Ascending aorta (tissue), 2 donors: ENCODE data around the gene BRAT1. TPM values are rescaled to one million over a fixed set of nuclear protein-coding genes. Genes with fewer than 3 reads are reported as not detected.
A peak's percentile ranks its signal among the peaks of the same experiment; 100 is the strongest.

ENCODE experiments used
- DNase-seq, 2 donors: peaks; one replicate each; pipeline ENCODE4 v3.0.0-alpha.2; 2019; ENCODE audit warnings: low spot score in 2 of 2
- H3K27ac ChIP-seq, 2 donors: fragments of 200-600 bp; sonication (generic); one replicate each; pipeline ENCODE4 v1.5.1; 2016 to 2017; ENCODE audit warnings: mild to moderate bottlenecking in 1 of 2
- H3K27me3 ChIP-seq: fragments of 200-600 bp; sonication (generic); one replicate; pipeline ENCODE4 v1.5.1; 2017
- H3K36me3 ChIP-seq, 2 donors: fragments of 200-600 bp; sonication (generic); one replicate each; pipeline ENCODE4 v1.5.1; 2016
- H3K4me1 ChIP-seq, 2 donors: fragments of 200-600 bp; sonication (generic); one replicate each; pipeline ENCODE4 v1.5.1; 2016 to 2017; ENCODE audit warnings: mild to moderate bottlenecking in 1 of 2
- H3K4me3 ChIP-seq, 2 donors: fragments of 200-600 bp; sonication (generic); one replicate each; pipeline ENCODE4 v1.5.1; 2016 to 2017; ENCODE audit warnings: mild to moderate bottlenecking in 1 of 2
- H3K9me3 ChIP-seq, 2 donors: fragments of 200-600 bp; sonication (generic); one replicate each; pipeline ENCODE4 v1.5.1; 2016
- CTCF ChIP-seq, 3 experiments: fragments of 200-600 bp in 2 of 3; fragments of 450-650 bp in 1 of 3; sonication (generic) in 2 of 3; IDR thresholded peaks; one replicate each; pipeline ENCODE4 v1.5.1; 2016 to 2019; ENCODE audit warnings: antibody characterized with exemption in 3 of 3, mild to moderate bottlenecking in 1 of 3, moderate library complexity in 1 of 3
- intact Hi-C: fragments of 100-400 bp; cut with DNase I; formaldehyde crosslinking; loops from one replicate; pipeline ENCODE4 v1.15.1; 2023
- total RNA-seq: library from RNA; depleted of rRNA; stranded (reverse); fragments of >200 nt; gene quantifications from one replicate; pipeline ENCODE4 v1.1.0, GENCODE V29; 2016

BRAT1 gene
- total RNA-seq, 1 donor from 2014 or later, result 84.0 TPM

GRCh38 chr7:2523461-2523936 lies 31.8 kb downstream of the BRAT1 start:
- peaks cover 26% of the 10 kb centered on the region for H3K27me3 ChIP-seq
- no peak for DNase-seq
- intact Hi-C loops, result no loop called here
- H3K4me1 ChIP-seq, result peaks cover 6 to 27% of the 10 kb centered on the region in 2 donors
- peak overlapping the region in 1 of 2 donors; percentile 74 for H3K4me3 ChIP-seq
- no peak overlapping the region for H3K27ac ChIP-seq
- H3K9me3 ChIP-seq, result no peaks in the 10 kb centered on the region
- no peaks in the 10 kb centered on the region for H3K36me3 ChIP-seq
- no peak for TF ChIP-seq CTCF (IDR thresholded peaks at IDR 0.05)

GRCh38 chr7:2522780-2523433 lies 32.4 kb downstream of the BRAT1 start:
- Histone ChIP-seq H3K9me3 (no peaks in the 10 kb centered on the region), H3K36me3 (no peaks in the 10 kb centered on the region), H3K27ac (no peak overlapping the region), H3K27me3 (peaks cover 26% of the 10 kb centered on the region), H3K4me3 (peak overlapping the region in 1 of 2 donors; percentile 74), H3K4me1 (peaks cover 6 to 26% of the 10 kb centered on the region in 2 donors)
- TF ChIP-seq CTCF (IDR thresholded peaks at IDR 0.05), result no peak
- no peak for DNase-seq
- intact Hi-C loops, result no loop called here

- Histone ChIP-seq H3K27me3 (peaks cover 26% of the 10 kb centered on the region), H3K36me3 (no peaks in the 10 kb centered on the region), H3K27ac (no peak overlapping the region), H3K9me3 (no peaks in the 10 kb centered on the region), H3K4me3 (peak overlapping the region; percentile 16 to 74), H3K4me1 (peaks cover 6 to 26% of the 10 kb centered on the region in 2 donors)
- no peak for DNase-seq
- TF ChIP-seq CTCF (IDR thresholded peaks at IDR 0.05), result no peak
- intact Hi-C loops, result no loop called here
Measured at GRCh38 chr7:2521952-2522591, 33.3 kb downstream of the BRAT1 start.

- no peaks in the 10 kb centered on the region for H3K9me3 ChIP-seq
- H3K27me3 ChIP-seq, result peaks cover 26% of the 10 kb centered on the region
- peaks cover 6 to 26% of the 10 kb centered on the region in 2 donors for H3K4me1 ChIP-seq
- DNase-seq, result no peak
- intact Hi-C loops, result no loop called here
- no peak for TF ChIP-seq CTCF (IDR thresholded peaks at IDR 0.05)
- H3K4me3 ChIP-seq, result peak overlapping the region; percentile 53 to 74
- no peak overlapping the region for H3K27ac ChIP-seq
- no peaks in the 10 kb centered on the region for H3K36me3 ChIP-seq
Measured at GRCh38 chr7:2521341-2521745, 34.0 kb downstream of the BRAT1 start.

GRCh38 chr7:2520761-2521290 lies 34.5 kb downstream of the BRAT1 start:
- no peak for DNase-seq
- H3K27ac ChIP-seq, result no peak overlapping the region
- peaks cover 6 to 26% of the 10 kb centered on the region in 2 donors for H3K4me1 ChIP-seq
- peaks cover 26% of the 10 kb centered on the region for H3K27me3 ChIP-seq
- no peaks in the 10 kb centered on the region for H3K9me3 ChIP-seq
- intact Hi-C loops, result no loop called here
- H3K4me3 ChIP-seq, result peak overlapping the region; percentile 53 to 74
- TF ChIP-seq CTCF (IDR thresholded peaks at IDR 0.05), result no peak
- no peaks in the 10 kb centered on the region for H3K36me3 ChIP-seq
